OCI-LY7 (cell line): ENCODE measurements around the gene HOTAIR. TPM values are rescaled to one million over a fixed set of nuclear protein-coding genes. Genes with fewer than 3 reads are reported as not detected.

Experiments
- BruUV-seq: library from RNA; stranded (reverse); fragments of 400-500 nt; replicated peaks from 2 replicates; lab custom pipeline; 2021; lab: Mats Ljungman, UMichigan
- CTCF ChIA-PET: fragments of 300-600 bp; sonication (Branson Sonifier 250); formaldehyde crosslinking; loops from one replicate; lab custom pipeline; 2022; ENCODE audit warnings: antibody characterized with exemption; ENCODE audit not compliant: unreplicated experiment; lab: Charles Lee
- POLR2A ChIA-PET: fragments of 300-600 bp; sonication (Branson Sonifier 250); formaldehyde crosslinking; loops from one replicate; lab custom pipeline; 2022; ENCODE audit warnings: antibody characterized with exemption; lab: Charles Lee
- DNase-seq: peaks from one replicate; pipeline ENCODE4 v3.0.0-alpha.2; 2015; ENCODE audit warnings: low spot score
- H2AFZ ChIP-seq: fragments of 200-600 bp; sonication (generic), shearing (Covaris generic); 2 replicates; pipeline ENCODE4 v1.6.1; 2014; ENCODE audit warnings: mild to moderate bottlenecking, antibody characterized with exemption, low read length, moderate library complexity
- H3K27ac ChIP-seq: fragments of 200-600 bp; sonication (generic); 2 replicates; pipeline ENCODE4 v1.5.1; 2014; ENCODE audit warnings: mixed run types, low read depth, mild to moderate bottlenecking, moderate library complexity, low read length, inconsistent platforms; ENCODE audit not compliant: poor library complexity, severe bottlenecking
- H3K36me3 ChIP-seq: fragments of 200-600 bp; sonication (generic); 2 replicates; pipeline ENCODE4 v1.6.1; 2014; ENCODE audit warnings: mild to moderate bottlenecking, antibody characterized with exemption, low read length, moderate library complexity, mixed read lengths; ENCODE audit not compliant: insufficient read depth
- H3K4me1 ChIP-seq: fragments of 200-600 bp; sonication (generic); 2 replicates; pipeline ENCODE4 v1.5.1; 2014; ENCODE audit warnings: mild to moderate bottlenecking, low read length; ENCODE audit not compliant: insufficient read depth, poor library complexity, severe bottlenecking
- H3K4me2 ChIP-seq: fragments of 200-600 bp; sonication (generic); 2 replicates; pipeline ENCODE4 v1.6.1; 2014; ENCODE audit warnings: mild to moderate bottlenecking, low read length
- H3K4me3 ChIP-seq: fragments of 200-600 bp; sonication (generic); 2 replicates; pipeline ENCODE4 v1.5.1; 2014; ENCODE audit warnings: mild to moderate bottlenecking, low read depth, low read length; ENCODE audit not compliant: poor library complexity, severe bottlenecking
- H3K79me2 ChIP-seq: fragments of 200-600 bp; sonication (generic); 2 replicates; pipeline ENCODE4 v1.6.1; 2016; ENCODE audit warnings: low read depth, mild to moderate bottlenecking, low read length, moderate library complexity, mixed read lengths; ENCODE audit not compliant: insufficient read depth
- H3K9me2 ChIP-seq: fragments of 200-600 bp; sonication (generic); 2 replicates; pipeline ENCODE4 v1.6.1; 2016; ENCODE audit warnings: mild to moderate bottlenecking, low read length, mixed read lengths; ENCODE audit not compliant: insufficient read depth
- H3K9me3 ChIP-seq: fragments of 200-600 bp; sonication (generic); 2 replicates; pipeline ENCODE4 v1.6.1; 2014; ENCODE audit warnings: mild to moderate bottlenecking, mixed run types, low read length, mixed read lengths
- H4K20me1 ChIP-seq: fragments of 200-600 bp; sonication (generic); 2 replicates; pipeline ENCODE4 v1.6.1; 2014; ENCODE audit warnings: mild to moderate bottlenecking, antibody characterized with exemption, low read length, moderate library complexity, mixed read lengths; ENCODE audit not compliant: insufficient read depth
- CTCF ChIP-seq: fragments of 200-600 bp; sonication (generic); conservative IDR thresholded peaks from 2 replicates; pipeline ENCODE4 v1.5.1; 2014; ENCODE audit warnings: mild to moderate bottlenecking, antibody characterized with exemption, low read length, moderate library complexity, mixed read lengths
- EZH2phosphoT487 ChIP-seq: fragments of 200-600 bp; sonication (generic); IDR thresholded peaks from 2 replicates; pipeline ENCODE4 v1.6.1; 2018; ENCODE audit warnings: low read depth, borderline replicate concordance, mild to moderate bottlenecking, mixed run types, antibody characterized with exemption, low read length, moderate library complexity, mixed read lengths
- intact Hi-C: fragments of 100-400 bp; cut with micrococcal nuclease; formaldehyde crosslinking; loops from one replicate; pipeline ENCODE4 v1.10.0; 2022; ENCODE audit not compliant: unreplicated experiment
- total RNA-seq, 2 experiments: library from RNA; depleted of rRNA in 1 of 2; stranded (reverse); fragments of >200 nt in 1 of 2; shearing (Covaris generic) in 1 of 2; gene quantifications; 2 replicates each; pipeline ENCODE4 v1.2.3, GENCODE V29; 2014 to 2022

Gene HOTAIR
- total RNA-seq, 2 experiments from 2014 or later: 0.88 to 5.3 TPM

GRCh38 chr12:53944907-53945847 is 29.6 kb downstream of the HOTAIR start:
- Histone ChIP-seq H4K20me1 (no peaks in the 10 kb centered on the region), H3K4me3 (no peak overlapping the region), H3K36me3 (no peaks in the 10 kb centered on the region), H3K4me2 (no peak overlapping the region), H3K79me2 (no peaks in the 10 kb centered on the region), H3K4me1 (no peaks in the 10 kb centered on the region), H3K9me3 (no peaks in the 10 kb centered on the region), H2AFZ (no peak overlapping the region), H3K9me2 (no peaks in the 10 kb centered on the region), H3K27ac (no peak overlapping the region)
- ChIA-PET CTCF (interaction anchor here (0.6 kb wide), 1 partner anchor 1522 kb away, joined by 3 read pairs; no protein-coding TSS in a partner anchor), POLR2A (interaction anchor here (0.6 kb wide), 2 partner anchors 27 to 266 kb away, joined by 3 to 4 read pairs; no protein-coding TSS in a partner anchor)
- TF ChIP-seq EZH2phosphoT487 (no peak), CTCF (no peak)
- intact Hi-C loops: no loop called here
- DNase-seq: no peak
- BruUV-seq: no TSS peak

- intact Hi-C loops: no loop called here
- Histone ChIP-seq H3K4me1 (no peaks in the 10 kb centered on the region), H3K9me2 (no peaks in the 10 kb centered on the region), H4K20me1 (no peaks in the 10 kb centered on the region), H3K36me3 (no peaks in the 10 kb centered on the region), H3K4me2 (no peak overlapping the region), H3K4me3 (no peak overlapping the region), H3K9me3 (no peaks in the 10 kb centered on the region), H2AFZ (no peak overlapping the region), H3K79me2 (no peaks in the 10 kb centered on the region), H3K27ac (no peak overlapping the region)
- no TSS peak for BruUV-seq
- ChIA-PET POLR2A (no interaction called here), CTCF (no interaction called here)
- TF ChIP-seq CTCF: no peak
- no peak for TF ChIP-seq EZH2phosphoT487
- DNase-seq: no peak
These were observed 30.5 kb downstream of the HOTAIR start for GRCh38 chr12:53944209-53944608.
